Gastroesophageal sphincter (tissue), 3 donors: Measurements from ENCODE around the gene CSH2.
"Not testable (repeated sequence)": the region's sequence is repeated elsewhere in the genome, so short reads cannot be mapped to it uniquely, and the experiment has no call there.

ENCODE experiments used
- EP300 ChIP-seq: sonication (generic); formaldehyde crosslinking; IDR thresholded peaks from one replicate; pipeline ENCODE4 v1.6.1; 2017; ENCODE audit warnings: antibody characterized with exemption, mild to moderate bottlenecking
- POLR2A ChIP-seq, 2 donors: fragments of 450-650 bp; IDR thresholded peaks; one replicate each; pipeline ENCODE4 v1.6.1; 2017; ENCODE audit warnings: antibody characterized with exemption in 2 of 2, mild to moderate bottlenecking in 2 of 2, moderate library complexity in 1 of 2
- POLR2AphosphoS5 ChIP-seq: sonication (generic); formaldehyde crosslinking; IDR thresholded peaks from one replicate; pipeline ENCODE4 v1.6.1; 2017; ENCODE audit warnings: antibody characterized with exemption
- TF ChIP-seq, protein P1 (sequence below), 4 experiments: fragments of 200-600 bp in 2 of 4; fragments of 450-650 bp in 2 of 4; sonication (generic) in 1 of 4; IDR thresholded peaks; one replicate each; pipeline ENCODE4 v1.5.1; 2017 to 2019; ENCODE audit warnings: antibody characterized with exemption in 4 of 4, mild to moderate bottlenecking in 2 of 4, moderate library complexity in 2 of 4

DNA sequence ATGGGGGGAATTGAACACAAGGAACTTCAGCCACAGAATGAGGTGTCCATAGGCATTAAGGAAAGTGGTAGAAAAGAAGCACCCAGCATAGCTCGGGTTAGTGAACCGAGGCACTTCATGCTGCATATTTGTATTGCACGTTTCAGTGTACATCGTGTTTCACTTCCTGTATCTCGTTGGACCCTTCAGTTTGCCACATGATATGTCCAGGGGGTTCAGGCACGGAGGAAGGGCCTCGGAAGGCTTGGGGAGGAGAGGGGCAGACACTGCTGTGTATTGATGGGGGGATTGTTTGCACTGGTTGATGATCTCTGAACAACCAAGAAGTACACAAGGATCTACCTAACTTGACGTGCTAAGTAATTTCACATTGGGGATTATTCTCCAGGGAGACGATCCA, 48.9 kb upstream of the CSH2 start:
- TF ChIP-seq, protein P1, sequence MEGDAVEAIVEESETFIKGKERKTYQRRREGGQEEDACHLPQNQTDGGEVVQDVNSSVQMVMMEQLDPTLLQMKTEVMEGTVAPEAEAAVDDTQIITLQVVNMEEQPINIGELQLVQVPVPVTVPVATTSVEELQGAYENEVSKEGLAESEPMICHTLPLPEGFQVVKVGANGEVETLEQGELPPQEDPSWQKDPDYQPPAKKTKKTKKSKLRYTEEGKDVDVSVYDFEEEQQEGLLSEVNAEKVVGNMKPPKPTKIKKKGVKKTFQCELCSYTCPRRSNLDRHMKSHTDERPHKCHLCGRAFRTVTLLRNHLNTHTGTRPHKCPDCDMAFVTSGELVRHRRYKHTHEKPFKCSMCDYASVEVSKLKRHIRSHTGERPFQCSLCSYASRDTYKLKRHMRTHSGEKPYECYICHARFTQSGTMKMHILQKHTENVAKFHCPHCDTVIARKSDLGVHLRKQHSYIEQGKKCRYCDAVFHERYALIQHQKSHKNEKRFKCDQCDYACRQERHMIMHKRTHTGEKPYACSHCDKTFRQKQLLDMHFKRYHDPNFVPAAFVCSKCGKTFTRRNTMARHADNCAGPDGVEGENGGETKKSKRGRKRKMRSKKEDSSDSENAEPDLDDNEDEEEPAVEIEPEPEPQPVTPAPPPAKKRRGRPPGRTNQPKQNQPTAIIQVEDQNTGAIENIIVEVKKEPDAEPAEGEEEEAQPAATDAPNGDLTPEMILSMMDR (IDR thresholded peaks at IDR 0.05), result not testable (repeated sequence)
- not testable (repeated sequence) for TF ChIP-seq EP300; POLR2A (IDR thresholded peaks at IDR 0.05); POLR2AphosphoS5
